OCI-LY3 (cell line): ENCODE data around the gene OR10G2.

Experiments
- H2AFZ ChIP-seq: fragments of 200-600, 300-600 bp; shearing (Covaris generic); 2 replicates; pipeline ENCODE4 v1.6.0; 2014; ENCODE audit warnings: antibody characterized with exemption, low read depth, low read length
- H3K27ac ChIP-seq: fragments of 200-600, 300-600 bp; sonication (generic); 2 replicates; pipeline ENCODE4 v1.5.1; 2014; ENCODE audit warnings: mild to moderate bottlenecking, low read length, moderate library complexity, mixed read lengths
- H3K27me3 ChIP-seq: fragments of 200-600, 300-600 bp; sonication (generic); 2 replicates; pipeline ENCODE4 v1.6.1; 2014; ENCODE audit warnings: low read depth, low read length, mixed read lengths
- H3K36me3 ChIP-seq: fragments of 200-600, 300-600 bp; sonication (generic); replicated peaks from 2 replicates; pipeline ENCODE3; 2014; ENCODE audit warnings: low read depth, low read length, mixed read lengths
- H3K4me1 ChIP-seq: fragments of 300-600, 200-600 bp; sonication (generic); 2 replicates; pipeline ENCODE4 v1.6.1; 2014; ENCODE audit warnings: low read length, mixed read lengths
- H3K4me2 ChIP-seq: fragments of 200-600, 300-600 bp; sonication (generic); 2 replicates; pipeline ENCODE4 v1.6.1; 2014; ENCODE audit warnings: low read length, mixed read lengths
- H3K4me3 ChIP-seq: fragments of 300-600, 200-600 bp; sonication (generic); 2 replicates; pipeline ENCODE4 v1.5.1; 2014; ENCODE audit warnings: antibody characterized with exemption, mild to moderate bottlenecking, low read length, moderate library complexity
- H3K79me2 ChIP-seq: fragments of 300-600, 200-600 bp; shearing (Covaris generic); 2 replicates; pipeline ENCODE4 v1.6.1; 2014; ENCODE audit warnings: mild to moderate bottlenecking, low read length, mixed read lengths
- H3K9ac ChIP-seq: fragments of 300-600, 200-600 bp; shearing (Covaris generic); 2 replicates; pipeline ENCODE4 v1.6.0; 2014; ENCODE audit warnings: mild to moderate bottlenecking, low read length, moderate library complexity
- H3K9me3 ChIP-seq: fragments of 200-600, 300-600 bp; shearing (Covaris generic); 2 replicates; pipeline ENCODE4 v1.6.1; 2014; ENCODE audit warnings: low read length, mixed read lengths; ENCODE audit not compliant: insufficient read depth
- H4K20me1 ChIP-seq: fragments of 200-600, 300-600 bp; sonication (generic); 2 replicates; pipeline ENCODE4 v1.6.1; 2016; ENCODE audit warnings: low read length, mixed read lengths; ENCODE audit not compliant: insufficient read depth
- CTCF ChIP-seq: fragments of 200-600, 300-600 bp; sonication (generic); IDR thresholded peaks from 2 replicates; pipeline ENCODE4 v1.5.1; 2014; ENCODE audit warnings: antibody characterized with exemption, low read length, low read depth
- EZH2phosphoT487 ChIP-seq: fragments of 200-600 bp; shearing (Covaris generic); IDR thresholded peaks from 2 replicates; pipeline ENCODE4 v1.6.1; 2018; ENCODE audit warnings: antibody characterized with exemption, mixed run types, low read depth

The OR10G2 gene

GRCh38 chr14:21656980-21657379 lies 22.2 kb upstream of the OR10G2 start:
- no peaks in the 10 kb centered on the region for H3K9me3 ChIP-seq
- TF ChIP-seq EZH2phosphoT487 (no peak), CTCF (no peak)
- H3K27me3 ChIP-seq = peaks cover 22% of the 10 kb centered on the region
- H3K27ac ChIP-seq = no peak overlapping the region
- H4K20me1 ChIP-seq = no peaks in the 10 kb centered on the region
- no peak overlapping the region for H3K4me2 ChIP-seq
- H3K4me3 ChIP-seq = no peak overlapping the region
- H3K9ac ChIP-seq = no peak overlapping the region
- H3K36me3 ChIP-seq = no peaks in the 10 kb centered on the region
- no peaks in the 10 kb centered on the region for H3K4me1 ChIP-seq
- H2AFZ ChIP-seq = no peak overlapping the region
- H3K79me2 ChIP-seq = no peaks in the 10 kb centered on the region

GRCh38 chr14:21654215-21654614 lies 19.5 kb upstream of the OR10G2 start:
- Histone ChIP-seq H3K27me3 (peaks cover 26% of the 10 kb centered on the region), H3K4me2 (no peak overlapping the region), H3K27ac (no peak overlapping the region), H3K4me3 (no peak overlapping the region), H2AFZ (no peak overlapping the region), H3K4me1 (no peaks in the 10 kb centered on the region), H3K9ac (no peak overlapping the region), H3K36me3 (no peaks in the 10 kb centered on the region), H3K79me2 (no peaks in the 10 kb centered on the region), H3K9me3 (no peaks in the 10 kb centered on the region), H4K20me1 (no peaks in the 10 kb centered on the region)
- TF ChIP-seq EZH2phosphoT487 = no peak
- no peak for TF ChIP-seq CTCF

GRCh38 chr14:21653331-21653885 lies 18.7 kb upstream of the OR10G2 start, which contains the start of gene OR4E2:
OR4E2 (plus strand) TSS chr14:21653835; CDS start chr14:21665083, 11,248 bp downstream.
- no peak within 1 kb of the TSS for H3K27ac ChIP-seq
- no peaks in the 10 kb centered on the region for H3K4me1 ChIP-seq
- H4K20me1 ChIP-seq = no peaks in the 10 kb centered on the region
- peaks cover 25% of the 10 kb centered on the region for H3K27me3 ChIP-seq
- no peaks in the 10 kb centered on the region for H3K79me2 ChIP-seq
- no peak within 1 kb of the TSS for H3K4me3 ChIP-seq
- H3K9ac ChIP-seq = no peak within 1 kb of the TSS
- no peaks in the 10 kb centered on the region for H3K36me3 ChIP-seq
- no peak for TF ChIP-seq EZH2phosphoT487
- TF ChIP-seq CTCF = no peak
- H3K9me3 ChIP-seq = no peaks in the 10 kb centered on the region
- H3K4me2 ChIP-seq = no peak within 1 kb of the TSS
- H2AFZ ChIP-seq = no peak within 1 kb of the TSS

- Histone ChIP-seq H2AFZ (no peak overlapping the region), H4K20me1 (no peaks in the 10 kb centered on the region), H3K9ac (no peak overlapping the region), H3K4me3 (no peak overlapping the region), H3K79me2 (no peaks in the 10 kb centered on the region), H3K27me3 (peaks cover 23% of the 10 kb centered on the region), H3K4me1 (no peaks in the 10 kb centered on the region), H3K4me2 (no peak overlapping the region), H3K9me3 (no peaks in the 10 kb centered on the region), H3K27ac (no peak overlapping the region), H3K36me3 (no peaks in the 10 kb centered on the region)
- TF ChIP-seq EZH2phosphoT487 (no peak), CTCF (no peak)
Measured at GRCh38 chr14:21652209-21652808, 17.6 kb upstream of the OR10G2 start.
